ENCODE data around the gene FAM90A1.
"Not testable (repeated sequence)": the region's sequence is repeated elsewhere in the genome, so short reads cannot be mapped to it uniquely, and the experiment has no call there.

Gene FAM90A1

GRCh38 chr12:8233300-8233855 lies 6.0 kb upstream of the FAM90A1 start:
- DNase-seq: not testable (repeated sequence)

DNA sequence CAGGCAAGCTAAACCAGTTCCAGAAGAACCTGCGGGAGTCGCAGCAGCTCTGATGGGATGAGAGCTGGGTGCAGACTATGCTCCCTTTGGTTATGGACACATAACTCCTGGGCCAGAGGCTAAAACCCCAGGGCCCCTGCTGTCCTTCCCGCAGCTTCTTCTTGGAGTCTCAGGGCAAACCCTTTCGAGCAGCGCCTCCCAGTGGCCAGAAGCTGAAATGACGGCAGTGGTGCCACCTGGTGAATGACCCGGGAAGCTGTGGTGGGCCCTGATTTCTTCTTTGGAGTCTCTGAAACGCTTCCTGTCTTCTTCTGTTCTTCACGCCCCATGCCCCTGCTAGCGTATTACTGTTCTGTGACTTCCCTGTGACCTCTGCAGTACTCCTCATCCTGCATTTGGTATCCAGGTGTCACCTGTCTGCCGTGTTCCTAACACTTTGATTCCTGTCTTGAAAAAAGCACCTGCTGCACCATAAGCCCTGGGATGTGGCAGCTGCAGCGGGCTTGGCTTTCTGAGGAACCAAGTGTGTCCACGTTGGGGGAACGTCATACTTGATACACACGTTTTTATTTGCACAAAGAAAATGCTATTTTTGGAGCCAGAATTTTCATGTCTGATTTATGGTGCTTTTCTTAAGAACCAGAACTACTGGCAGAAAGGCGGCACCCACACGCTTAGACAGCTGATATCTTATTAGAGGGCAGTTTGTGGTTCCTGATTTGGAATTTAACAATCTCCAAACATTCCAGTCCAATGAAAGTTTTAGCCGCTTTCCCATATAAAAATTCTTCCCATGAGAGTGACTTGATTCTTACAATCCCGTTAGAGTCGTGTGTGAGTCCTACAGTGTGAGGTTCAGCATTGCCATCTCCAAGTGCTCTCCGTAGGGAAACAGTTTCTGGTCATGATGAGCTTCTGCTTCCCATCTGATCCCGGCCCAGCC lies 4.5 kb upstream of the FAM90A1 start:
- peak; percentile 71 for DNase-seq

DNA sequence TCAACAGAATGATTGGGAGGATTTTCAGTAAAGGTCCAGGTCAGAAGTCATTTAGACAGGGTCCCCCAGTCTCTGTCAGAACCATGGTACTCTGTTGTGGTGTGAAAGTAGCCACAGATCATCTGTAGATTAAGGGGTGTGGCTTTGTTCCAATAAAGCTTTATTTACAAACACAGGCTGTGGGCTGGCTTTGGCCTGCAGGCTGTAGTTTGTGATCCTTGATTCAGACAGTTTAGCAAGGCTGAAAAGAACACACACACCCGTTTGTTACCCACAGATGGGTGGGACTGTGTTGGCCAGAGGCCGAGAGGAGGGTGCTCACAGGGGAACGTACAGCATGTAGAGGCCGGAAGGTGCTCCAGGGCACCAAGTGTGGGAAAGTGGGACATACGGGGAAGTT lies 3.6 kb upstream of the FAM90A1 start:
- not testable (repeated sequence) for DNase-seq

GRCh38 chr12:8229486-8229885 lies 2.1 kb upstream of the FAM90A1 start:
- DNase-seq: not testable (repeated sequence)

DNA sequence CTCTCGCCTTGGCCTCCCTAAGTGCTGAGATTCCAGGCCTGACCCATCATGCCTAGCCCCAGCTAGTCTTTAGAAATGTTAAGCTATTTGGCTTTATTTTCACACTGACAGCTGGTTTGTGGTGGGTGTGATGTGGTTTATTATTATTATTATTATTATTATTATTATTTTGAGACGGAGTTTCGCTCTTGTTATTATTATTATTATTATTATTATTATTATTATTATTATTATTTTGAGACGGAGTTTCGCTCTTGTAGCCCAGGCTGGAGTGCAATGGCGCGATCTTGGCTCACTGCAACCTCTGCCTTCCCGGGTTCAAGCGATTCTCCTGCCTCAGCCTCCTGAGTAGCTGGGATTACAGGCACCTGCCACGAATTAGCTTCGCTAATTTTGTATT lies 1.2 kb upstream of the FAM90A1 start:
- DNase-seq: not testable (repeated sequence)

GRCh38 chr12:8227732-8228077 lies 287 bp upstream of the FAM90A1 start:
- not testable (repeated sequence) for DNase-seq

- no peak for DNase-seq
Observed at GRCh38 chr12:8226355-8226754, 1.1 kb downstream of the FAM90A1 start.

DNA sequence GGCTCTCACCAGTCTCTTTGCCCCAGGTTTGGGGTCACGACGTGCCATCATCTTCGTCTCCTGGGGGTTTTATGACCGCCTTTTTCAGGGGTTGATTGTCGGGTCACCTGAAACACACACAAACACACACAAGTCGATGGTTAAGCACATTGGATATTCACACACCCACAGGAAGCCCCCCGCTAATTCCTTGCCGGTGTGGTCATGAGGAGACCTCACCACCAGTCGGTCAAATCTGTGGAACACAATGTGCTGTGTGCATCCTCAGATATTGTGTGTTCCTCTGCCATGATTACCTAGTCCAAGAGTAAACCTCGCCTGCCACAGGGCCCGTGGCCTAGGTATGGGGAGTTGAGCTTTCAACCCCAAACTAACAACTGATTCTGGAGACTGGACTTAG lies 2.6 kb downstream of the FAM90A1 start:
- DNase-seq: not testable (repeated sequence)

DNA sequence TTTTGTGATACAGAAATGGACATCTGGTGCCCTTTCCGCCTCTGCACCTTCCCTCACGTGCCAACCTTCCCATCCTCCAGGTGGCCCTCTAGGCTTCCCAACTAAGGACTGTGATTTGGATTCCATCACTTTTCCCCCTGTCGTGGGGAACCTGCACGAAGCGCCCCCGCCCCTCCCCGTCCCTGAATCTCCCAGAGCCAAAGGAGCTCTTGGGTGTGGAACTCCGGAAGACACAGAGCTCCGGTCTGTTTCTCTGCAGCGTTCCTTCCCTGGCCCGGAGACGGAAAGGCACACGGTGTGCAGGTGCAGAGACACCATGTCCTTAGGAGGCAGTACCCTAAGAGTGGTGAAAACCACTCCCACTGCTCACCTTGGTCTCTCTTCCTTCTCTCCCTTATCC lies 3.8 kb downstream of the FAM90A1 start:
- not testable (repeated sequence) for DNase-seq

- not testable (repeated sequence) for DNase-seq
Observed at GRCh38 chr12:8222303-8222702, 5.1 kb downstream of the FAM90A1 start.

- not testable (repeated sequence) for DNase-seq
Observed at GRCh38 chr12:8221844-8222243, 5.6 kb downstream of the FAM90A1 start.

DNA sequence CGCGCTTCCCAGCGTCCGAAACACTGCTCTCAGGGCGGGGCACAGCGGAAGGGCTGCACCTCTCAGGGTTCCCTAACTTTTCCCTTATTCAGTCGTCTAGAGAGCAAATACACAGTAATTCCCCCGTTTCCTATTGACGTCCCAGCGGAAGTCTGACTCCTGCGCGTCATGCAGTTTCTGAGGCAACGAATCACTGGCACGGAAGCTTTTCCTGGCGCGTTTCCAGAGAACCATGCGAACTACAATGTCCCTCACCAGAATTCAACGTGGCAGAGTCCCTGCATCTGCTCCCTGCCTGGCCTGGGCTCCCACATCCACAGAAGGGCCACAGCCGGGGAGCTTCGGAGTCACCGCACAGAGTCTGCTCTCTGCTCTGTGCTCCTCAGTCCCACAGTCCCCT lies 6.0 kb downstream of the FAM90A1 start:
- DNase-seq: not testable (repeated sequence)

GRCh38 chr12:8218711-8219382 lies 8.6 kb downstream of the FAM90A1 start:
- DNase-seq: not testable (repeated sequence)

- not testable (repeated sequence) for DNase-seq
Observed at GRCh38 chr12:8197685-8198308, 29.6 kb downstream of the FAM90A1 start.

GRCh38 chr12:8188088-8188487 lies 39.3 kb downstream of the FAM90A1 start:
- not testable (repeated sequence) for DNase-seq

- DNase-seq: not testable (repeated sequence)
Observed at GRCh38 chr12:8184206-8184605, 43.2 kb downstream of the FAM90A1 start.

- not testable (repeated sequence) for DNase-seq
Observed at GRCh38 chr12:8183346-8183745, 44.1 kb downstream of the FAM90A1 start.

DNA sequence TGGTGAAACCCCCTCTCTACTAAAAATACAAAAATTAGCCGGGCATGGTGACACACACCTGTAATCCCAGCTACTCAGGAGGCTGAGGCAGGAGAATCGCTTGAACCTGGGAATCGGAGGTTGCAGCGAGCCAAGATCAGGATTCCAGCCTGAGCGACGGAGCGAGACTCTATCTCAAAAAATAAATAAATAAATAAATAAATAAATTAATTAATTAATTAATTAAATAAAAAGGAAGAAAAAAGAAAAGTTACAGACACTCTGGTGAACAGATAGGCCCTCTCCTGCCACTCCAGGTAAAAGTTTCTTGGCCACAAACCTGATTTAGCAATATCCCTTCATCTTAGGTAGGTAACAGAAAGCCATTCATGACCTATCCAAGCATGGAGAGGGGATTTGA lies 44.5 kb downstream of the FAM90A1 start:
- DNase-seq: not testable (repeated sequence)

- not testable (repeated sequence) for DNase-seq
Observed at GRCh38 chr12:8181271-8181670, 46.1 kb downstream of the FAM90A1 start.

DNA sequence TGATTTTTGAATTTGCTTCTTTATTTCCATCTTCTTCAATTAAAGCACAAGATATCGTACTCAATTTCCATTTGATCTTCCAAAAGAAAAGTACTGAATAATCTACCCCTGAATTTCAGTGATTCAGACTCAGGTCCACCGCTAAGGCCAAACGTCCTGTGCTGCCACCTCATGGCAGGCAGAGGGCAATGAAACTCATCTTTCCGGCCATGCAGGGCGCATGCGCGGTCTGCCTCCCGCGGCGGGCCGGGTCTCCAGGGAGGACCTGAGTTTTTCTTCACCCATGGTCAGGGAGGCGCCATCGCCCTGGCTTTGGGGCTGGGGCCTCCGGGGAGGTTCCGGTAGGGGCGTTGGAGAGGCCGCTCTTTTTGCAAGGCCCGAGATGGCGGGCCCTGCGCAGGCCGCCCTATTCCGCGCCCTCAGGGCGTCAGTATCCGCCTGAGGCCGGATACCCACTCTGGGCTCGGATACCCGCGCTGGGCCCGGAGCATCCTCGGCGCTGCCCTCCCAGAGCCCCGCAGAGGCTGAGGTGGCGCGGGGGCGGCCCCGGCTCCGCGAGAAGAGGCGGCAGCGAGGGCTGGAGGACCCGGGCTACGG lies 47.3 kb downstream of the FAM90A1 start:
- peak; percentile 73 for DNase-seq

DNA sequence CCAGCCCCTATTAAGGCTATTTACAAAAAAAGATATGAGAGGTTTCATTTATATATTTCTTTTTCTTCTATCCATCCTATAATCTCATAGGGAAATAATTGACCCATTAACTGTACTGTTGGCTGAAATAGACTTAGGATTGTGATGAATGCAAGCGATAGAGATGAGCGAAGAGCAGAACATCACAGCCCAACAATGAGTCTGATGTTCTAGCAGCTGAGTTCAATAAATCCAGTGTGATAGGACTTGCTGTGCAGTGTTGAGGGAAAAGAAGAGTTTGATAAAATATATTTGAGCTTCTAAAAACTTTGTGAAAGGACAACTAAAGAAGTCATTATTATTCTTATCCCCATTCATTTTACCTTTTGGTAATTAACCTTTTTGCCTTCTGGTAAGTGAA lies 54.5 kb downstream of the FAM90A1 start:
- not testable (repeated sequence) for DNase-seq

Data from activated CD4-positive, alpha-beta T cell treated with anti-CD3 and anti-CD28 coated beads, Interleukin-10, Interleukin-2, amounts not matched to agents 100 ng/mL and 50 ng/mL, durations not matched to agents 16 hours and 8 hours (primary cell).